GM18868 (cell line): ENCODE results near the gene SH2D6.
"Not testable (repeated sequence)": the region's sequence is repeated elsewhere in the genome, so short reads cannot be mapped to it uniquely, and the experiment has no call there.

Experiments
- ATAC-seq: cut with Tn5 transposase; IDR thresholded peaks from one replicate; pipeline ENCODE4 v1.9.1; 2021; ENCODE audit warnings: mild to moderate bottlenecking, moderate library complexity; ENCODE audit not compliant: unreplicated experiment

Gene SH2D6

GRCh38 chr2:85438201-85439024 lies 19.9 kb downstream of the SH2D6 start:
- no peak for ATAC-seq

GRCh38 chr2:85439025-85439472 lies 20.5 kb downstream of the SH2D6 start:
- ATAC-seq = no peak

- not testable (repeated sequence) for ATAC-seq
Measured at GRCh38 chr2:85439569-85439968, 21.1 kb downstream of the SH2D6 start.

- no peak for ATAC-seq
Measured at GRCh38 chr2:85439986-85440385, 21.5 kb downstream of the SH2D6 start.

- no peak for ATAC-seq
Measured at GRCh38 chr2:85440729-85441128, 22.2 kb downstream of the SH2D6 start.

GRCh38 chr2:85441864-85442263 lies 23.4 kb downstream of the SH2D6 start:
- no peak for ATAC-seq

GRCh38 chr2:85444629-85445172 lies 26.2 kb downstream of the SH2D6 start:
- no peak for ATAC-seq

- ATAC-seq = no peak
Measured at GRCh38 chr2:85445316-85446295, 27.1 kb downstream of the SH2D6 start.

GRCh38 chr2:85446296-85447221 lies 28.0 kb downstream of the SH2D6 start:
- ATAC-seq = no peak

GRCh38 chr2:85447222-85447585 lies 28.7 kb downstream of the SH2D6 start:
- no peak for ATAC-seq

- ATAC-seq = no peak
Measured at GRCh38 chr2:85448461-85449213, 30.1 kb downstream of the SH2D6 start.

- no peak for ATAC-seq
Measured at GRCh38 chr2:85449214-85449588, 30.7 kb downstream of the SH2D6 start.

- no peak for ATAC-seq
Measured at GRCh38 chr2:85452237-85452636, 33.7 kb downstream of the SH2D6 start.

- no peak for ATAC-seq
Measured at GRCh38 chr2:85453571-85453970, 35.1 kb downstream of the SH2D6 start.

GRCh38 chr2:85455552-85456090 lies 37.1 kb downstream of the SH2D6 start:
- no peak for ATAC-seq

GRCh38 chr2:85457043-85457442 lies 38.5 kb downstream of the SH2D6 start:
- no peak for ATAC-seq

- ATAC-seq = no peak
Measured at GRCh38 chr2:85457877-85458316, 39.4 kb downstream of the SH2D6 start.

- no peak for ATAC-seq
Measured at GRCh38 chr2:85458601-85459563, 40.4 kb downstream of the SH2D6 start.
